Measurements from ENCODE around the gene KCNMB2.

KCNMB2 gene

GRCh38 chr3:178658694-178659325 is 122.6 kb downstream of the KCNMB2 start:
- DNase-seq, result no peak

GRCh38 chr3:178663201-178663934 is 127.1 kb downstream of the KCNMB2 start:
- DNase-seq, result no peak

GRCh38 chr3:178665747-178666146 is 129.5 kb downstream of the KCNMB2 start:
- DNase-seq, result no peak

- no peak for DNase-seq
Measured at GRCh38 chr3:178669022-178669601, 132.9 kb downstream of the KCNMB2 start.

GRCh38 chr3:178669758-178670157 is 133.5 kb downstream of the KCNMB2 start:
- DNase-seq, result no peak

- no peak for DNase-seq
Measured at GRCh38 chr3:178671377-178671776, 135.1 kb downstream of the KCNMB2 start.

GRCh38 chr3:178671791-178672190 is 135.6 kb downstream of the KCNMB2 start:
- no peak for DNase-seq

GRCh38 chr3:178672275-178672674 is 136.0 kb downstream of the KCNMB2 start:
- DNase-seq, result no peak

- DNase-seq, result no peak
Measured at GRCh38 chr3:178673529-178673928, 137.3 kb downstream of the KCNMB2 start.

- no peak for DNase-seq
Measured at GRCh38 chr3:178676077-178676476, 139.8 kb downstream of the KCNMB2 start.

GRCh38 chr3:178676942-178677790 is 140.9 kb downstream of the KCNMB2 start:
- DNase-seq, result no peak

- no peak for DNase-seq
Measured at GRCh38 chr3:178677961-178678360, 141.7 kb downstream of the KCNMB2 start.

GRCh38 chr3:178680037-178680436 is 143.8 kb downstream of the KCNMB2 start:
- DNase-seq, result no peak

GRCh38 chr3:178680489-178680888 is 144.3 kb downstream of the KCNMB2 start:
- no peak for DNase-seq

- DNase-seq, result no peak
Measured at GRCh38 chr3:178684881-178685590, 148.8 kb downstream of the KCNMB2 start.

GRCh38 chr3:178685591-178685906 is 149.3 kb downstream of the KCNMB2 start:
- DNase-seq, result no peak

GRCh38 chr3:178686826-178687225 is 150.6 kb downstream of the KCNMB2 start:
- DNase-seq, result no peak

- DNase-seq, result no peak
Measured at GRCh38 chr3:178690571-178690970, 154.3 kb downstream of the KCNMB2 start.

- no peak for DNase-seq
Measured at GRCh38 chr3:178699364-178699763, 163.1 kb downstream of the KCNMB2 start.

GRCh38 chr3:178699810-178700209 is 163.6 kb downstream of the KCNMB2 start:
- DNase-seq, result no peak

GRCh38 chr3:178703268-178703975 is 167.2 kb downstream of the KCNMB2 start:
- no peak for DNase-seq

GRCh38 chr3:178705925-178706324 is 169.7 kb downstream of the KCNMB2 start:
- DNase-seq, result no peak
